A673 (cell line): ENCODE measurements around the gene TRIP13. TPM values are rescaled to one million over a fixed set of nuclear protein-coding genes. Genes with fewer than 3 reads are reported as not detected.

Source experiments
- BruUV-seq: library from RNA; stranded (reverse); fragments of 400-500 nt; replicated peaks from 2 replicates; lab custom pipeline; 2021; lab: Mats Ljungman, UMichigan
- CTCF ChIA-PET: fragments of 300-600 bp; sonication (Branson Sonifier 250); formaldehyde crosslinking; loops from one replicate; lab custom pipeline; 2022; ENCODE audit warnings: antibody characterized with exemption; lab: Charles Lee
- POLR2A ChIA-PET: fragments of 300-600 bp; sonication (Branson Sonifier 250); formaldehyde crosslinking; loops from one replicate; lab custom pipeline; 2022; ENCODE audit warnings: antibody characterized with exemption; ENCODE audit not compliant: low non-redundant PET; lab: Charles Lee
- DNase-seq: peaks from one replicate; pipeline ENCODE4 v3.0.0-alpha.2; 2015; ENCODE audit warnings: low spot score
- H3K27ac ChIP-seq: fragments of 200-600 bp; sonication (generic); 2 replicates; pipeline ENCODE4 v1.5.1; 2016; ENCODE audit warnings: mixed run types, low read depth, mild to moderate bottlenecking, mixed read lengths, antibody characterized with exemption, low read length; ENCODE audit not compliant: poor library complexity, severe bottlenecking
- H3K27me3 ChIP-seq: fragments of 200-600 bp; sonication (generic); replicated peaks from 2 replicates; pipeline ENCODE4 v1.6.1; 2017; ENCODE audit warnings: mixed run types, low read depth, mild to moderate bottlenecking, mixed read lengths, antibody characterized with exemption, low read length; ENCODE audit not compliant: insufficient read depth, poor library complexity
- H3K36me3 ChIP-seq: fragments of 200-600 bp; sonication (generic); 2 replicates; pipeline ENCODE4 v1.6.1; 2016; ENCODE audit warnings: mixed run types, mild to moderate bottlenecking, mixed read lengths, antibody characterized with exemption, low read length; ENCODE audit not compliant: insufficient read depth, poor library complexity, severe bottlenecking
- H3K4me1 ChIP-seq: fragments of 200-600 bp; sonication (generic); 2 replicates; pipeline ENCODE4 v1.6.1; 2017; ENCODE audit warnings: mixed run types, mild to moderate bottlenecking, mixed read lengths, antibody characterized with exemption, low read length; ENCODE audit not compliant: insufficient read depth, poor library complexity, severe bottlenecking
- H3K4me3 ChIP-seq: fragments of 200-600 bp; sonication (generic); 2 replicates; pipeline ENCODE4 v1.5.1; 2016; ENCODE audit warnings: low read depth, mixed run types, mild to moderate bottlenecking, mixed read lengths, low read length; ENCODE audit not compliant: poor library complexity, severe bottlenecking
- H3K9me3 ChIP-seq: fragments of 200-600 bp; sonication (generic); 2 replicates; pipeline ENCODE4 v1.6.1; 2016; ENCODE audit warnings: mixed run types, low read depth, mild to moderate bottlenecking, mixed read lengths, antibody characterized with exemption, low read length; ENCODE audit not compliant: poor library complexity, severe bottlenecking
- EZH2 ChIP-seq: fragments of 200-600 bp; sonication (generic); IDR thresholded peaks from 2 replicates; pipeline ENCODE4 v1.6.1; 2017; ENCODE audit warnings: borderline replicate concordance, low read depth, mild to moderate bottlenecking, mixed read lengths, antibody characterized with exemption, low read length; ENCODE audit not compliant: poor library complexity, severe bottlenecking
- intact Hi-C: fragments of 100-400 bp; cut with micrococcal nuclease; formaldehyde crosslinking; loops from one replicate; pipeline ENCODE4 v1.10.0; 2022; ENCODE audit not compliant: unreplicated experiment
- total RNA-seq: library from RNA; stranded (reverse); gene quantifications from 2 replicates; pipeline ENCODE4 v1.2.3, GENCODE V29; 2021
- TF ChIP-seq, protein P1 (sequence below): fragments of 300-800, 200-600 bp; sonication (generic); conservative IDR thresholded peaks from 2 replicates; pipeline ENCODE4 v1.5.1; 2017; ENCODE audit warnings: low read depth, mild to moderate bottlenecking, antibody characterized with exemption, low read length, moderate library complexity, mixed read lengths

Gene TRIP13
- total RNA-seq, 1 experiment from 2014 or later, result 69.1 TPM

DNA sequence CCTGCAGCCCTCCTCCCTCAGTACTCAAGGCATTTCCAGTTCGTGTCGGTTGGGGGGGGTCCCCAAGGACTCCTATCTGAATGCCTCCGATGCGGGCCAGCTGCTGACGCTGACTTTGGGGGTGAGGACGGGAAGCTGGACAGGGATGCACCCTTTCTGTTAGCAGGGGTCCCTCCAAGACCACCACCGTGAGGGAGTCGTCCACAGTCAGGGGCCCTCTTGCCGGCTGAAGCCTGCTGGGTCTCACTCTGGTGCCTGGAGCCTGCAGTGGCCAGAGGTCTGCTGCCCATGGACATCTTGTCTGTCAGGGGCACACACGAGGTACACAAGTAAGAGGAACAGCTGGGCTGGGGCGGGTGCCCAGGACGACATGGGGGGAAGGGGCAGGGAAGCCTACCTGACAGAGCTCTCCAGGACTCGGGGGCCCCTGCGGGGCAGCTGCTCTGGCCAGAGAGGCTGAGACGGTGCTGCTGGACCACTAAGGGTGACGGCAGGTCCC, 32.8 kb upstream of the TRIP13 start:
- intact Hi-C loops, result no loop called here
- POLR2A ChIA-PET, result no interaction called here
- H3K27ac ChIP-seq, result no peak overlapping the region
- TF ChIP-seq EZH2, result no peak
- TF ChIP-seq, protein P1, sequence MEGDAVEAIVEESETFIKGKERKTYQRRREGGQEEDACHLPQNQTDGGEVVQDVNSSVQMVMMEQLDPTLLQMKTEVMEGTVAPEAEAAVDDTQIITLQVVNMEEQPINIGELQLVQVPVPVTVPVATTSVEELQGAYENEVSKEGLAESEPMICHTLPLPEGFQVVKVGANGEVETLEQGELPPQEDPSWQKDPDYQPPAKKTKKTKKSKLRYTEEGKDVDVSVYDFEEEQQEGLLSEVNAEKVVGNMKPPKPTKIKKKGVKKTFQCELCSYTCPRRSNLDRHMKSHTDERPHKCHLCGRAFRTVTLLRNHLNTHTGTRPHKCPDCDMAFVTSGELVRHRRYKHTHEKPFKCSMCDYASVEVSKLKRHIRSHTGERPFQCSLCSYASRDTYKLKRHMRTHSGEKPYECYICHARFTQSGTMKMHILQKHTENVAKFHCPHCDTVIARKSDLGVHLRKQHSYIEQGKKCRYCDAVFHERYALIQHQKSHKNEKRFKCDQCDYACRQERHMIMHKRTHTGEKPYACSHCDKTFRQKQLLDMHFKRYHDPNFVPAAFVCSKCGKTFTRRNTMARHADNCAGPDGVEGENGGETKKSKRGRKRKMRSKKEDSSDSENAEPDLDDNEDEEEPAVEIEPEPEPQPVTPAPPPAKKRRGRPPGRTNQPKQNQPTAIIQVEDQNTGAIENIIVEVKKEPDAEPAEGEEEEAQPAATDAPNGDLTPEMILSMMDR, result no peak
- peaks cover 18% of the 10 kb centered on the region for H3K36me3 ChIP-seq
- no peaks in the 10 kb centered on the region for H3K9me3 ChIP-seq
- DNase-seq, result no peak
- BruUV-seq, result no TSS peak
- no peaks in the 10 kb centered on the region for H3K4me1 ChIP-seq
- CTCF ChIA-PET, result no interaction called here
- no peak overlapping the region for H3K4me3 ChIP-seq
- no peaks in the 10 kb centered on the region for H3K27me3 ChIP-seq

DNA sequence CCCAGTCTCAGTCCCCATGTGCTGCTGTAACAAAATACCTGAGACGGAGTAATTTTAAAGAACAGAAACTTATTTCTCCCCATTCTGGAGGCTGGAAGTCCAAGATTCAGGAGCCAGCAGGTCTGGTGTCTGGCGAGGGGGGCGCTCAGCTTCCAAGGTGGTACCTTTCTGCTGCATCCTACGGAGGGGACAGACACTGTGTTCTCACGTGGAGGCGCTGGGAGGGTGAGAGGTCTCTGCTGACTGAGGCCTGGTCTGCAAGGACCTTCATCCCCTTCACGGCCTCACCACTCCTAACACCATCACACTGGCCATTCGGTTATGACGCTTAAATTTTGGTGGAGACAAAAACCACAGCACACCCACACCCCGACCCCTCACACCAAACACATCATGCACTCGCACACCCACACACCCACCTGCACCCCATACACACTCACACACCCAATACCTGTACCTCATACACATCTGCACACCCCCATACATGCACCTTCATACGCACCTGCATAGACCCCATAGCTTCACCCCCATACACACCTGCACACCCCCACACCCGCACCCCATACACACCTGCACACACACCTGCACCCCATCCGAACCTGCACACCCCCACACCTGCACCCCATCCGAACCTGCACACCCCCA, 32.1 kb upstream of the TRIP13 start:
- intact Hi-C loops, result no loop called here
- no peak overlapping the region for H3K27ac ChIP-seq
- TF ChIP-seq EZH2, result no peak
- TF ChIP-seq, protein P1, result no peak
- no peaks in the 10 kb centered on the region for H3K9me3 ChIP-seq
- no peak overlapping the region for H3K4me3 ChIP-seq
- no peak for DNase-seq
- no TSS peak for BruUV-seq
- H3K4me1 ChIP-seq, result no peaks in the 10 kb centered on the region
- peaks cover 23% of the 10 kb centered on the region for H3K36me3 ChIP-seq
- H3K27me3 ChIP-seq, result no peaks in the 10 kb centered on the region
- CTCF ChIA-PET, result no interaction called here
- POLR2A ChIA-PET, result no interaction called here

DNA sequence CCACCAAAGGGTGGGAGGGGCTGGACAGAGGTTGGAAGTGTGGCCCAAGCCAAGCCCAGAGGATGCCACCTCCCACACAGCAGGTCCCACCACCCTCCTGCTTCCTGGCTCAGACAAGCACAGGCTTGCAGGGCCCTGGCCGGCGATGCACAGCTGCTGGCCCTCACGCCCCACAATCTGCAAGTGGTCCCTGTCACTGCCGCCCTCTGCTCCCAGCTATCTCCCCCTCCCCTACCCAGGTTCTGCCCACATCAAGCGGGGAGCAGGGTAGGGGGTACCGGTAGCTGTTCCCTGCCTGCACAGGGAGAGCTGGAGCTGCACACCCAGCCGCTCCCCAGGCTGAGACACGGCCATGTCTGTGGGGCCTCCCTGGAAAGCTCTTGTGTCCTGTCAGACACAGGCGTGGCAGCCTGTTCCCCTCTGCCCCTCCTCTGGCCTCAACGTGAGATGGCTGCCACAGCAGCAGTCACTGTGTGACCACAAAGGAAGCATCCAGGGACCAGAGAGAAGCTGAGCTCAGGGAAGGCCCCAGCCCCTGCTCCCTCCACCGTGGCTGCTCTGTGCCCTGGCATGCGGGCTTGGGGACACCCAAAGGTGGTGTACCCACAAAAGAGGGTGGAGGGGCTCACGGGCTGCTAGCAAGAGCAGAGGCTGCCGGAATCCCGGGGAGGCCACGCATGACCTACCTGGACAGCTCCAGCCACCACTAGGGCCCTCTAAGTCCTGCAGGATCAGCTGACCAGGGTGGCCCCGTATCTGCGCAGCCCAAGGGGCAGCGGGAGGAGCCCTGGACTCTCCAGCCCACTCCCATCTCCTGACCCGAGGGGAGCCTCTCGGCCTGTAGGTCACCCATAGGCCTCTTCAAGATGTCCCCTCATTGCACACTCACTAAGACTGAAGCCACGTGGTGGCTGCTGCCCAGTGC, 31.0 kb upstream of the TRIP13 start:
- H3K36me3 ChIP-seq, result peaks cover 31% of the 10 kb centered on the region
- ChIA-PET CTCF (no interaction called here), POLR2A (no interaction called here)
- no peak for DNase-seq
- TF ChIP-seq EZH2, result no peak
- TF ChIP-seq, protein P1, result no peak
- no peak overlapping the region for H3K4me3 ChIP-seq
- H3K27ac ChIP-seq, result no peak overlapping the region
- no TSS peak for BruUV-seq
- no peaks in the 10 kb centered on the region for H3K9me3 ChIP-seq
- intact Hi-C loops, result no loop called here
- H3K27me3 ChIP-seq, result no peaks in the 10 kb centered on the region
- no peaks in the 10 kb centered on the region for H3K4me1 ChIP-seq
